Measurements from ENCODE around the gene NCAN. TPM values are rescaled to one million over a fixed set of nuclear protein-coding genes. Genes with fewer than 3 reads are reported as not detected.

Gene NCAN
- total RNA-seq, 4 donors from 2014 or later: 0.19 to 0.31 TPM; not detected in 2

GRCh38 chr19:19191768-19192077 is 20.0 kb upstream of the NCAN start:
- H3K36me3 ChIP-seq: peaks cover 0 to 19% of the 10 kb centered on the region in 2 donors
- 0% methylated on average over 13 of the region's 17 CpGs; no CpG with 5 or more reads in 1 of the 2 donors for WGBS, 2 donors (ENCODE audit: low coverage in 1 of 2)
- no peak for TF ChIP-seq EP300 (IDR thresholded peaks at IDR 0.05)
- no peak for TF ChIP-seq POLR2A (IDR thresholded peaks at IDR 0.05)
- no peak for TF ChIP-seq CTCF (IDR thresholded peaks at IDR 0.05)
- no peak for TF ChIP-seq POLR2AphosphoS5 (IDR thresholded peaks at IDR 0.05)
- H3K27me3 ChIP-seq: no peaks in the 10 kb centered on the region
- peak overlapping the region; percentile 81 to 86 for H3K4me3 ChIP-seq
- ATAC-seq: no peak
- no peaks in the 10 kb centered on the region for H3K9me3 ChIP-seq
- H3K4me1 ChIP-seq: peaks cover 0 to 56% (median 34%) of the 10 kb centered on the region in 3 donors
- peak overlapping the region; percentile 94 to 100 (median 98) for H3K27ac ChIP-seq

GRCh38 chr19:19192078-19192882 is 19.5 kb upstream of the NCAN start, which contains the start of the genes BORCS8 and RFXANK:
Gene BORCS8 (minus strand): TSS chr19:19192152. CDS start chr19:19192117, 35 bp downstream.
Gene RFXANK (plus strand): TSS chr19:19192258. CDS start chr19:19193947, 1,689 bp downstream.
- Histone ChIP-seq H3K27me3 (no peaks in the 10 kb centered on the region), H3K9me3 (no peaks in the 10 kb centered on the region), H3K4me1 (peaks cover 0 to 56% (median 34%) of the 10 kb centered on the region in 3 donors), H3K36me3 (peaks cover 0 to 19% of the 10 kb centered on the region in 2 donors), H3K27ac (peak within 1 kb of the TSS; percentile 94 to 100 (median 98)), H3K4me3 (peak within 1 kb of the TSS; percentile 81 to 86)
- ATAC-seq: peak; percentile 97
- WGBS, 2 donors (ENCODE audit: low coverage in 1 of 2): 0 to 3% methylated on average over 4 to 6 of the region's 53 CpGs
- TF ChIP-seq CTCF (IDR thresholded peaks at IDR 0.05): no peak
- TF ChIP-seq EP300 (IDR thresholded peaks at IDR 0.05): no peak
- TF ChIP-seq POLR2AphosphoS5 (IDR thresholded peaks at IDR 0.05): peak; percentile 68
- peak in 1 of 2 donors; percentile 36 for TF ChIP-seq POLR2A (IDR thresholded peaks at IDR 0.05)

GRCh38 chr19:19192910-19193423 is 18.8 kb upstream of the NCAN start:
- WGBS, 2 donors (ENCODE audit: low coverage in 1 of 2): 1% methylated on average over 17 of the region's 22 CpGs; no CpG with 5 or more reads in 1 of the 2 donors
- H3K27me3 ChIP-seq: no peaks in the 10 kb centered on the region
- no peak for TF ChIP-seq EP300 (IDR thresholded peaks at IDR 0.05)
- H3K4me3 ChIP-seq: peak overlapping the region; percentile 81 to 86
- ATAC-seq: no peak
- H3K27ac ChIP-seq: peak overlapping the region; percentile 66 to 100 (median 96)
- H3K4me1 ChIP-seq: peaks cover 0 to 56% (median 34%) of the 10 kb centered on the region in 3 donors
- H3K9me3 ChIP-seq: no peaks in the 10 kb centered on the region
- H3K36me3 ChIP-seq: peaks cover 0 to 23% of the 10 kb centered on the region in 2 donors

- Histone ChIP-seq H3K27me3 (no peaks in the 10 kb centered on the region), H3K4me1 (peaks cover 0 to 53% (median 34%) of the 10 kb centered on the region in 3 donors), H3K27ac (peak overlapping the region in 2 of 4 donors; percentile 94 to 99), H3K9me3 (no peaks in the 10 kb centered on the region), H3K4me3 (peak overlapping the region in 1 of 2 donors; percentile 81), H3K36me3 (peaks cover 0 to 32% of the 10 kb centered on the region in 2 donors)
- TF ChIP-seq POLR2AphosphoS5 (IDR thresholded peaks at IDR 0.05) (no peak), EP300 (IDR thresholded peaks at IDR 0.05) (no peak), POLR2A (IDR thresholded peaks at IDR 0.05) (no peak), CTCF (IDR thresholded peaks at IDR 0.05) (no peak)
- 49 to 63% methylated on average over 2 to 4 of the region's 5 CpGs for WGBS, 2 donors (ENCODE audit: low coverage in 1 of 2)
- ATAC-seq: no peak
Measured at GRCh38 chr19:19193926-19194325, 17.8 kb upstream of the NCAN start.

- peaks cover 14% of the 10 kb centered on the region for H3K27me3 ChIP-seq
- H3K27ac ChIP-seq: peak overlapping the region in 2 of 4 donors; percentile 79 to 87
- peaks cover 0 to 17% (median 8%) of the 10 kb centered on the region in 3 donors for H3K4me1 ChIP-seq
- no peak for ATAC-seq
- peaks cover 0 to 49% of the 10 kb centered on the region in 2 donors for H3K36me3 ChIP-seq
- no peaks in the 10 kb centered on the region for H3K9me3 ChIP-seq
- WGBS, 2 donors (ENCODE audit: low coverage in 1 of 2): 55 to 61% methylated on average over 2 to 7 of the region's 19 CpGs
- TF ChIP-seq POLR2AphosphoS5 (IDR thresholded peaks at IDR 0.05) (no peak), CTCF (IDR thresholded peaks at IDR 0.05) (no peak)
- H3K4me3 ChIP-seq: peak overlapping the region in 1 of 2 donors; percentile 73
Measured at GRCh38 chr19:19201697-19202630, 9.8 kb upstream of the NCAN start.
